Right atrium auricular region (tissue), 2 donors: ENCODE measurements around the gene METAP1. TPM values are rescaled to one million over a fixed set of nuclear protein-coding genes. Genes with fewer than 3 reads are reported as not detected.

Experiments used
- DNase-seq: peaks from one replicate; pipeline ENCODE4 v3.0.0-alpha.2; 2019; ENCODE audit warnings: low spot score
- H3K27ac ChIP-seq, 2 donors: fragments of 200-600 bp; sonication (generic); 1 replicate in 1 of 2; 2 replicates in 1 of 2; pipeline ENCODE4 v1.5.1; 2016 to 2019
- H3K27me3 ChIP-seq, 2 donors: fragments of 200-600 bp; sonication (generic); one replicate each; pipeline versions ENCODE4 v1.5.1 to v1.6.0; 2017 to 2019
- H3K36me3 ChIP-seq: fragments of 200-600 bp; sonication (generic); one replicate; pipeline ENCODE4 v1.5.1; 2016
- H3K4me1 ChIP-seq, 2 donors: fragments of 200-600 bp; sonication (generic); one replicate each; pipeline versions ENCODE4 v1.5.1 to v1.6.0; 2017 to 2019
- H3K4me3 ChIP-seq, 2 donors: fragments of 200-600 bp; sonication (generic); 1 replicate in 1 of 2; 2 replicates in 1 of 2; pipeline ENCODE4 v1.5.1; 2017 to 2019; ENCODE audit warnings: mild to moderate bottlenecking in 1 of 2, moderate library complexity in 1 of 2
- H3K9me3 ChIP-seq, 2 donors: fragments of 200-600 bp; sonication (generic); one replicate each; pipeline ENCODE4 v1.5.1; 2019
- CTCF ChIP-seq, 2 donors: fragments of 200-600 bp; sonication (generic); IDR thresholded peaks; one replicate each; pipeline ENCODE4 v1.5.1; 2019; ENCODE audit warnings: antibody characterized with exemption in 2 of 2
- total RNA-seq, 2 donors: library from RNA; depleted of rRNA; stranded (reverse); fragments of >200 nt; gene quantifications; one replicate each; pipeline ENCODE4 v1.1.0, GENCODE V29; 2016

The METAP1 gene
- total RNA-seq, result 10 to 100 TPM; 50.3 to 56.2 TPM

DNA sequence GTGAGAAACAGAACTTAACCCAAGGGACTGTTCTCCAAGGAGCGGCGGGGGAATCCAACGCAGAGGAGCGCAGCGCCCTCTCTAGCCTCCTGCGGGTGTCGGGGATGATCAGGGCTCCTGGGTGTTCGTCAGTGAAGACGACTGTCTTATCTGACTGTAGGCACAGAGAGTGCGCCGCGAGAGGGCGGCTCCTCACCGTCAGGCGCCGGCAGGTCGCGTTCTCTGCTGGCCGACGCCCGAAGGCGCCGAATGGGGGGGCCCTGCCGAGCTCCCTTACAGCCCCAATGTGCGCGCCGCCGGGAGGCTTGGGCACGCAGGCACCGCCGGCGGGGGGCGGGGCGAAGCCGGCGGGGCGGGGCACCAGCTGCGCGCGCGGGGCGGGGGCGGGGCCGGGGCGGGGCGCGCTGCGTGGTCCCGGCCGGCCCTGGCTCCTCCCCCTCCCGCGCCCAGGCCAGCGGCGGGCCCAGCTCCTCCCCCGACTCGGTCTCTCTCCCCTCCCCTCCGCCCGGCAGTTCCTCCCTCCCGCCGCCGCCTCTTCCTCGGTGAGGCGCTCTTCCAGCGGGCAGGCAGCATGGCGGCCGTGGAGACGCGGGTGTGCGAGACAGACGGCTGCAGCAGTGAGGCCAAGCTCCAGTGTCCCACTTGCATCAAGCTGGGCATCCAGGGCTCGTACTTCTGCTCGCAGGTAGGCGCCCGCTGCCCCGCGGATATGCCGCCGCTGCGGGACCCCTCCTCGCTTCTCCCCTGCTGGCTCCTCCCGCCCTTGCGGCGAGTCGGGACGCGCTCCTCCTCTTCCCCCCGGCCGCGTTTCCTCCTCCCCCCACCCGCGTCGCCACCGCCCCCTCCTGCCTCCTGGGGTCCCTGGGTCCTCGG, at the start of gene METAP1:
METAP1 (plus strand) TSS at position 539 of the 873 bp plus-strand sequence; CDS start at position 572, 33 bp downstream.
- peak within 1 kb of the TSS; percentile 87 to 95 for H3K27ac ChIP-seq
- H3K36me3 ChIP-seq, result no peaks in the 10 kb centered on the region
- H3K4me1 ChIP-seq, result peaks cover 0 to 12% of the 10 kb centered on the region in 2 donors
- DNase-seq, result peak; percentile 93
- H3K27me3 ChIP-seq, result no peaks in the 10 kb centered on the region
- TF ChIP-seq CTCF (IDR thresholded peaks at IDR 0.05), result peak; percentile 47 to 76
- H3K4me3 ChIP-seq, result peak within 1 kb of the TSS; percentile 78 to 80
- no peaks in the 10 kb centered on the region for H3K9me3 ChIP-seq

GRCh38 chr4:98946359-98946758, 49.2 kb upstream of the METAP1 start:
- Histone ChIP-seq H3K27me3 (no peaks in the 10 kb centered on the region), H3K36me3 (no peaks in the 10 kb centered on the region), H3K4me1 (no peaks in the 10 kb centered on the region), H3K27ac (no peak overlapping the region), H3K4me3 (no peak overlapping the region), H3K9me3 (no peaks in the 10 kb centered on the region)
- DNase-seq, result no peak
- no peak for TF ChIP-seq CTCF (IDR thresholded peaks at IDR 0.05)

DNA sequence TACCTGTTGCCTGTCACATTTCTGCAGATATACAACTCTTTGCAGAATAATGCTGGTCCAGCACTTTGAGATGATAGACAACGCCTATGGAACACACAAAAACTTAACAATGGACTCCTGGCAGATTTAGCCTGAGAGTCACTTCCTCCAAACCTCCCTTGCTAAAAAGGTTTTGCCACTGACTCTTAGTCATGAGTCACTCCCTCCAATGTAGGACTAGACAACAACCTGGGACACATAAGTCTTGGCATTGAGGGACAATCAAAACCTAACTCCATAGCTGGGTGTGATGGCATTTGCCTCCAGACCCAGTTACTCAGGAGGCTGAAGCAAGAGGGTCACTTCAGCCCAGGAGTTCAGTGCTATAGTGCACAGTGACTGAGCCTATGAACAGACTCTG, 44.6 kb upstream of the METAP1 start:
- Histone ChIP-seq H3K4me1 (no peaks in the 10 kb centered on the region), H3K27me3 (no peaks in the 10 kb centered on the region), H3K4me3 (no peak overlapping the region), H3K27ac (no peak overlapping the region), H3K9me3 (no peaks in the 10 kb centered on the region), H3K36me3 (no peaks in the 10 kb centered on the region)
- DNase-seq, result no peak
- TF ChIP-seq CTCF (IDR thresholded peaks at IDR 0.05), result no peak

GRCh38 chr4:98951710-98952109, 43.8 kb upstream of the METAP1 start:
- TF ChIP-seq CTCF (IDR thresholded peaks at IDR 0.05), result no peak

DNA sequence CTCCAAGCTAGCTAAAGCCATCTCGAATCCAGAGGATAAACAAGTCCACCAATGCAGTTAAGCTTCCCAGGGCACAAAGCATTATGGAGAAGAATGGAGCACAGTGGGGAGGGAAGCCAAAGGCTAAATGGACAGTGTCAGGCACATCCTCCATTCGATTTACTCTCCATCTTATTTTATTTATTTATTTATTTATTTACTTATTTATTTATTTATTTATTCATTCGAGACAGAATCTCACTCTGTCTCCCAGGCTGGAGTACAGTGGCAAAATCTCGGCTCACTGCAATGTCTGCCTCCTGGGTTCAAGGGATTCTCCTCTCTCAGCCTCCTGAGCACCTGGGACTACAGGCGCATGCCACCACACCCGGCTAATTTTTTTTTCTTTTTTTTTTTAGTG, 40.3 kb upstream of the METAP1 start:
- TF ChIP-seq CTCF (IDR thresholded peaks at IDR 0.05), result no peak
- no peaks in the 10 kb centered on the region for H3K27me3 ChIP-seq
- H3K4me1 ChIP-seq, result no peaks in the 10 kb centered on the region
- DNase-seq, result no peak
- H3K27ac ChIP-seq, result no peak overlapping the region
- H3K4me3 ChIP-seq, result no peak overlapping the region
- no peaks in the 10 kb centered on the region for H3K36me3 ChIP-seq
- H3K9me3 ChIP-seq, result no peaks in the 10 kb centered on the region

More at GRCh38 chr4:98951710-98952109, 43.8 kb upstream of the METAP1 start:
- Histone ChIP-seq H3K27ac (no peak overlapping the region), H3K4me3 (no peak overlapping the region), H3K4me1 (no peaks in the 10 kb centered on the region), H3K27me3 (no peaks in the 10 kb centered on the region), H3K9me3 (no peaks in the 10 kb centered on the region), H3K36me3 (no peaks in the 10 kb centered on the region)
- DNase-seq, result no peak
